HepG2 (cell line): ENCODE data around the gene SLC34A3. TPM values are rescaled to one million over a fixed set of nuclear protein-coding genes. Genes with fewer than 3 reads are reported as not detected.
A peak's percentile ranks its signal among the peaks of the same experiment; 100 is the strongest.

Source experiments
- BCLAF1 ChIP-seq: fragments of 450-650 bp; IDR thresholded peaks from 2 replicates; pipeline ENCODE4 v1.6.1; 2017; ENCODE audit warnings: mild to moderate bottlenecking
- DNMT3B ChIP-seq: conservative IDR thresholded peaks from 2 replicates; pipeline ENCODE4 v1.6.1; 2016; ENCODE audit warnings: missing biosample characterization, control low read depth
- IRF1 ChIP-seq: sonication (generic); formaldehyde crosslinking; IDR thresholded peaks from 2 replicates; pipeline ENCODE4 v1.4.0; 2020; ENCODE audit warnings: low read depth, mild to moderate bottlenecking, missing genetic modification reagents
- NR1H2 ChIP-seq: sonication (generic); formaldehyde crosslinking; IDR thresholded peaks from 2 replicates; pipeline ENCODE4 v1.8.1; 2022; ENCODE audit warnings: low read depth, missing genetic modification reagents, borderline replicate concordance
- PCBP1 ChIP-seq: fragments of 200-400 bp; formaldehyde crosslinking; IDR thresholded peaks from 2 replicates; pipeline ENCODE4 v1.6.1; 2017; ENCODE audit warnings: mild to moderate bottlenecking, low read depth, low read length, borderline replicate concordance
- RBAK ChIP-seq: sonication (generic); formaldehyde crosslinking; IDR thresholded peaks from 2 replicates; pipeline ENCODE4 v1.5.1; 2020; ENCODE audit warnings: mild to moderate bottlenecking, missing genetic modification reagents
- RBFOX2 ChIP-seq: fragments of 200-400 bp; formaldehyde crosslinking; IDR thresholded peaks from 2 replicates; pipeline ENCODE4 v1.6.1; 2017; ENCODE audit warnings: low read depth, mild to moderate bottlenecking, low read length
- RXRA ChIP-seq: sonication (generic); formaldehyde crosslinking; IDR thresholded peaks from 2 replicates; pipeline ENCODE4 v1.5.1; 2020; ENCODE audit warnings: missing genetic modification reagents
- SIX4 ChIP-seq: sonication (generic); formaldehyde crosslinking; IDR thresholded peaks from 2 replicates; pipeline ENCODE4 v1.4.0; 2020; ENCODE audit warnings: missing genetic modification reagents
- SMAD1 ChIP-seq: sonication (generic); formaldehyde crosslinking; IDR thresholded peaks from 2 replicates; pipeline ENCODE4 v1.4.0; 2020; ENCODE audit warnings: missing genetic modification reagents, low read depth, mild to moderate bottlenecking, borderline replicate concordance
- TMF1 ChIP-seq: sonication (generic); formaldehyde crosslinking; IDR thresholded peaks from 2 replicates; pipeline ENCODE4 v1.8.1; 2022; ENCODE audit warnings: low read depth, missing genetic modification reagents
- ZBTB42 ChIP-seq: sonication (generic); formaldehyde crosslinking; IDR thresholded peaks from 2 replicates; pipeline ENCODE4 v1.5.0; 2020; ENCODE audit warnings: mild to moderate bottlenecking, missing genetic modification reagents
- ZNF12 ChIP-seq: sonication (generic); formaldehyde crosslinking; IDR thresholded peaks from 2 replicates; pipeline ENCODE4 v1.5.0; 2020; ENCODE audit warnings: missing genetic modification reagents
- ZNF407 ChIP-seq: sonication (generic); formaldehyde crosslinking; IDR thresholded peaks from one replicate; pipeline ENCODE4 v1.5.1; 2020; ENCODE audit warnings: mild to moderate bottlenecking, missing genetic modification reagents; ENCODE audit errors: not compliant biosample characterization
- ZNF501 ChIP-seq: sonication (generic); formaldehyde crosslinking; IDR thresholded peaks from 2 replicates; pipeline ENCODE4 v1.5.1; 2020; ENCODE audit warnings: mild to moderate bottlenecking, moderate library complexity, missing genetic modification reagents
- ZNF768 ChIP-seq: sonication (generic); formaldehyde crosslinking; IDR thresholded peaks from 2 replicates; pipeline ENCODE4 v1.4.0; 2020; ENCODE audit warnings: missing genetic modification reagents
- ZNF879 ChIP-seq: sonication (generic); formaldehyde crosslinking; IDR thresholded peaks from 2 replicates; pipeline ENCODE4 v1.8.1; 2023; ENCODE audit warnings: missing genetic modification reagents
- polyA plus RNA-seq, 8 experiments: library from polyadenylated mRNA; depleted of rRNA in 3 of 8; stranded (reverse) in 7 of 8; unstranded in 1 of 8; fragments of >200 nt; fragmentation: Illumina TruSeq in 4 of 8; extraction: Trizol in 4 of 8; gene quantifications; 2 replicates each; pipeline versions ENCODE4 v1.2.1 to v1.2.3, GENCODE V29; 2011 to 2016; ENCODE audit warnings: low read depth in 4 of 8, missing spikeins in 1 of 8, mixed read lengths in 1 of 8; ENCODE audit not compliant: insufficient read depth in 1 of 8
- total RNA-seq, 5 experiments: library from RNA; depleted of rRNA; stranded (reverse); fragments of >200 nt; fragmentation: Illumina TruSeq; extraction: Trizol; gene quantifications; 2 replicates each; pipeline ENCODE4 v1.2.3, GENCODE V29; 2016; ENCODE audit warnings: low read depth in 1 of 5
- TF ChIP-seq, protein P1 (sequence below), 2 experiments: fragments of 450-650 bp in 1 of 2; sonication (generic) in 1 of 2; formaldehyde crosslinking; IDR thresholded peaks; 2 replicates each; pipeline versions ENCODE4 v1.5.0 to v1.8.0; 2020 to 2022; ENCODE audit warnings: mild to moderate bottlenecking in 1 of 2, missing genetic modification reagents in 1 of 2

Gene SLC34A3
- total and polyA plus RNA-seq, 2 of the 13 experiments (the other 11 are each of a cell fraction or from before 2014, with no cell fraction given) = 0.07 to 1.0 TPM

DNA sequence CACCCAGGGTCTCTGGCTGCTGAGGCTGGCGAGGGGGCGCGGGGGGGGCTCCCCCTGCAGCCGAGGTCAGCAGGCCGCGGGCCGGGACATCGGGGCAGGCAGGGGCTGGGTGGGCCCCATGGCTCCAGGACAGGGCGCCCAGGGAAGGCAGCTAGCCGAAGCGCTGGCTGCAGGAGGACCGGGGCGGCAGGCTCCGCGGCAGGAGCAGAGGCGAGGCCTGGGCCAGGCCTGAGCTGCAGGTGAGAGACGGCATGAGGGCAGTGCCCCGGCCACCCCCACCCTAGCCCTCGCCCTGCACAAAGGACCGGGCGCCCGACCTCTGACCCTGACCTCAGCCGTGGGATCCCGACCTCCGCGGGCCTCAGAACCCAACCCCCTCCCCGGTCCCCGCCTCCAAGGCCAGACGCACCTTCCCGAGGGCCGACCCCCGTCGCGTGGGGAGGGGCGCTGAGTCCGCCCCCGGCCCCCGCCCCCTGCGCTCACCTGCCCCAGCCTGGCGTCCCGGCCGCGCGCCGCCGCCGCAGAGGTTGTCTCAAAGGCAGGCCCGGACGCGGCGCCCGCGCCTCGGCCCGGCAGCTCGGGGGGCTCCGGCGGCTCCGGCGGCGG is 9.1 kb upstream of the SLC34A3 start (continued):
- TF ChIP-seq ZNF768 (CRISPR knock-in tag) = 0 out of 2 replicates have a peak, but pooled peaks have one; percentile 36
- no peak for TF ChIP-seq SMAD1 (CRISPR knock-in tag)
- TF ChIP-seq NR1H2 (CRISPR knock-in tag) = no peak
- no peak for TF ChIP-seq RBAK (CRISPR knock-in tag)
- no peak for TF ChIP-seq ZBTB42 (CRISPR knock-in tag)
- TF ChIP-seq TMF1 (CRISPR knock-in tag) = no peak
- no peak for TF ChIP-seq ZNF12 (CRISPR knock-in tag)
- peak; percentile 37; the same call in 1 of the 2 replicates for TF ChIP-seq RBFOX2
- TF ChIP-seq, protein P1, sequence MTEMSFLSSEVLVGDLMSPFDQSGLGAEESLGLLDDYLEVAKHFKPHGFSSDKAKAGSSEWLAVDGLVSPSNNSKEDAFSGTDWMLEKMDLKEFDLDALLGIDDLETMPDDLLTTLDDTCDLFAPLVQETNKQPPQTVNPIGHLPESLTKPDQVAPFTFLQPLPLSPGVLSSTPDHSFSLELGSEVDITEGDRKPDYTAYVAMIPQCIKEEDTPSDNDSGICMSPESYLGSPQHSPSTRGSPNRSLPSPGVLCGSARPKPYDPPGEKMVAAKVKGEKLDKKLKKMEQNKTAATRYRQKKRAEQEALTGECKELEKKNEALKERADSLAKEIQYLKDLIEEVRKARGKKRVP (CRISPR knock-in tag; IDR thresholded peaks at IDR 0.05) = no peak
- TF ChIP-seq BCLAF1 = no peak
- no peak for TF ChIP-seq ZNF501 (CRISPR knock-in tag)
- TF ChIP-seq SIX4 (CRISPR knock-in tag) = no peak
- TF ChIP-seq DNMT3B (CRISPR knock-in tag) = no peak
- TF ChIP-seq IRF1 = no peak
- TF ChIP-seq ZNF407 (CRISPR knock-in tag) = no peak
- TF ChIP-seq PCBP1 = no peak
- TF ChIP-seq RXRA (CRISPR knock-in tag) = peak; percentile 83
- no peak for TF ChIP-seq ZNF879 (CRISPR knock-in tag)
